ENCODE data around the gene MEF2A. TPM values are rescaled to one million over a fixed set of nuclear protein-coding genes. Genes with fewer than 3 reads are reported as not detected.

MEF2A gene
- total and polyA plus RNA-seq, 9 of the 15 experiments (the other 6 are each of a cell fraction or from before 2014, with no cell fraction given) = 1.6 to 18.7 (median 8.7) TPM

DNA sequence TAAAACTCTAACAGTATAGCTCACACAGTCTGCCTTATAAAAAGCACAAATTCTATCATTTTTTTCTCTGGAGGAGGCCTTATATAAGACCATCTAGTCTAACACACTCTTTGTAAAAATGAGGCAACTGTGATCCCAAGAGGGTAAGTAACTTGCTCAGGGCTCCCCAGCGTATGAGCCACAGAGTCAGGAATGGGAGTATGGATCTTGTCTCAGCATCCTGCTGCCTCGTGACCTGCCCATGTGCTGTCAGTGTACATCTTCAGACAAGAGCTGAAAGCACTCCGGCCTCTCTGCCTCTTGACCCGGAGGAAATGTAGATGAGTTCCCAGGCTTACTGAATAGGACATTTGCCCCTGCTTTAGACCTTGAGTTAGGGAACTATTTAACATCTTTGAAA lies 28.4 kb upstream of the MEF2A start:
- no peak for ATAC-seq
- no peak for DNase-seq (ENCODE audit: extremely low read depth in 1 of 4, low spot score in 3 of 4)
- Histone ChIP-seq H3K79me2 (ENCODE audit: control insufficient read depth, insufficient read depth, low read length) (no peaks in the 10 kb centered on the region), H3K36me3 (ENCODE audit: control insufficient read depth, insufficient read depth, low read length) (no peaks in the 10 kb centered on the region), H3K9me1 (ENCODE audit: control insufficient read depth, insufficient read depth, low read length) (no peaks in the 10 kb centered on the region), H4K20me1 (replicated peaks; ENCODE audit: control insufficient read depth, insufficient read depth, low read length) (no peaks in the 10 kb centered on the region), H2AFZ (ENCODE audit: low read depth, low read length) (no peak overlapping the region), H3K27ac (ENCODE audit: extremely low read depth, low read depth, low read length) (no peak overlapping the region), H3K4me1 (replicated peaks in 1 of 2; ENCODE audit: control insufficient read depth in 2 of 2, insufficient read depth in 2 of 2, low read length in 2 of 2) (no peaks in the 10 kb centered on the region), H3K9me3 (replicated peaks; ENCODE audit: control insufficient read depth, insufficient read depth, low read depth, low read length) (no peaks in the 10 kb centered on the region), H3K4me3 (no peak overlapping the region), H3K27me3 (ENCODE audit: control insufficient read depth in 2 of 2, insufficient read depth in 2 of 2, low read length in 2 of 2) (no peaks in the 10 kb centered on the region), H3K4me2 (ENCODE audit: insufficient read depth, low read length) (no peak overlapping the region), H3K9ac (ENCODE audit: insufficient read depth in 1 of 2, low read depth in 2 of 2, low read length in 2 of 2) (no peak overlapping the region)
- no peak for FAIRE-seq
- intact Hi-C loops (cut with micrococcal nuclease) (no loop called here), in situ Hi-C loops (cut with MboI) (no loop called here)
- WGBS (ENCODE audit: insufficient coverage, low coverage, missing lambda C conversion rate) = 0% methylated on average over 4 of the region's 4 CpGs
- TF ChIP-seq KAT2B (IDR thresholded peaks at IDR 0.05; ENCODE audit: low read depth, low read length) = no peak
- no peak for TF ChIP-seq ZNF507 (tag; conservative IDR thresholded peaks at IDR 0.05)
- TF ChIP-seq, protein P1, sequence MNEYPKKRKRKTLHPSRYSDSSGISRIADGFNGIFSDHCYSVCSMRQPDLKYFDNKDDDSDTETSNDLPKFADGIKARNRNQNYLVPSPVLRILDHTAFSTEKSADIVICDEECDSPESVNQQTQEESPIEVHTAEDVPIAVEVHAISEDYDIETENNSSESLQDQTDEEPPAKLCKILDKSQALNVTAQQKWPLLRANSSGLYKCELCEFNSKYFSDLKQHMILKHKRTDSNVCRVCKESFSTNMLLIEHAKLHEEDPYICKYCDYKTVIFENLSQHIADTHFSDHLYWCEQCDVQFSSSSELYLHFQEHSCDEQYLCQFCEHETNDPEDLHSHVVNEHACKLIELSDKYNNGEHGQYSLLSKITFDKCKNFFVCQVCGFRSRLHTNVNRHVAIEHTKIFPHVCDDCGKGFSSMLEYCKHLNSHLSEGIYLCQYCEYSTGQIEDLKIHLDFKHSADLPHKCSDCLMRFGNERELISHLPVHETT (CRISPR knock-in tag; conservative IDR thresholded peaks at IDR 0.05 in 1 of 2, IDR thresholded peaks at IDR 0.05 in 1 of 2) = no peak
- TF ChIP-seq HDAC8 (tag; IDR thresholded peaks at IDR 0.05) = no peak
- no peak for TF ChIP-seq ZBTB1 (CRISPR knock-in tag; IDR thresholded peaks at IDR 0.05; ENCODE audit: borderline replicate concordance, low read depth)
- no peak for TF ChIP-seq MYBL2 (IDR thresholded peaks at IDR 0.05; ENCODE audit: low read depth)
- no peak for TF ChIP-seq MYBL2 (CRISPR knock-in tag; IDR thresholded peaks at IDR 0.05; ENCODE audit: borderline replicate concordance)
- ChIA-PET POLR2A (no interaction called here), CTCF (ENCODE audit: low intra/inter-chr PET ratio) (no interaction called here)
- no TSS peak for BruUV-seq (replicated peaks)

All from K562 (cell line).